Right atrium auricular region (tissue), 2 donors: ENCODE data around the gene OXSM. TPM values are rescaled to one million over a fixed set of nuclear protein-coding genes. Genes with fewer than 3 reads are reported as not detected.

ENCODE experiments used
- DNase-seq: peaks from one replicate; pipeline ENCODE4 v3.0.0-alpha.2; 2019; ENCODE audit warnings: low spot score
- H3K27ac ChIP-seq, 2 donors: fragments of 200-600 bp; sonication (generic); 1 replicate in 1 of 2; 2 replicates in 1 of 2; pipeline ENCODE4 v1.5.1; 2016 to 2019
- H3K27me3 ChIP-seq, 2 donors: fragments of 200-600 bp; sonication (generic); one replicate each; pipeline versions ENCODE4 v1.5.1 to v1.6.0; 2017 to 2019
- H3K36me3 ChIP-seq: fragments of 200-600 bp; sonication (generic); one replicate; pipeline ENCODE4 v1.5.1; 2016
- H3K4me1 ChIP-seq, 2 donors: fragments of 200-600 bp; sonication (generic); one replicate each; pipeline versions ENCODE4 v1.5.1 to v1.6.0; 2017 to 2019
- H3K4me3 ChIP-seq, 2 donors: fragments of 200-600 bp; sonication (generic); 1 replicate in 1 of 2; 2 replicates in 1 of 2; pipeline ENCODE4 v1.5.1; 2017 to 2019; ENCODE audit warnings: mild to moderate bottlenecking in 1 of 2, moderate library complexity in 1 of 2
- H3K9me3 ChIP-seq, 2 donors: fragments of 200-600 bp; sonication (generic); one replicate each; pipeline ENCODE4 v1.5.1; 2019
- total RNA-seq, 2 donors: library from RNA; depleted of rRNA; stranded (reverse); fragments of >200 nt; gene quantifications; one replicate each; pipeline ENCODE4 v1.1.0, GENCODE V29; 2016
- TF ChIP-seq, protein P1 (sequence below), 2 donors: fragments of 200-600 bp; sonication (generic); IDR thresholded peaks; one replicate each; pipeline ENCODE4 v1.5.1; 2019; ENCODE audit warnings: antibody characterized with exemption in 2 of 2

The OXSM gene
- total RNA-seq, 2 donors from 2014 or later: 12.9 to 17.2 TPM

DNA sequence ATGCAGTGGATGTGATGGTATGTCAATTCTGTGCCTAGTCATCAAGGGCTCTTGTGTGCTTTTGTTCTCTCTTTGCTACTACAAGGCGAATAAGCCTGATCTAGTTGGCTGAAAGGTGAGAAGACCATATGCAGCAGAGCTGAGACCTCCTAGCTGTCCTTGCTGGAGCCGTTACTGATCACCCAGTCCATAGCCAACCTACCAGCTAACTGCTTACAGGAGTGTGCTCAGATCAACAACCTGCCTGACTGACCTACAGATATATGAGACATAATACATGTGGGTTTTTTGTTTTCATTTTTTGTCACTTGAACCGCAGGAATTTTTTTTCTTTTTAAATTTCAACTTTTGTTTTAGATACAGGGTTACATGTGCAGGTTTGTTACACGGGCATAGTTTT, 22.8 kb downstream of the OXSM start:
- no peaks in the 10 kb centered on the region for H3K4me1 ChIP-seq
- no peak for DNase-seq
- peaks cover 0 to 18% of the 10 kb centered on the region in 2 donors for H3K9me3 ChIP-seq
- H3K27ac ChIP-seq: no peak overlapping the region
- no peaks in the 10 kb centered on the region for H3K27me3 ChIP-seq
- TF ChIP-seq, protein P1, sequence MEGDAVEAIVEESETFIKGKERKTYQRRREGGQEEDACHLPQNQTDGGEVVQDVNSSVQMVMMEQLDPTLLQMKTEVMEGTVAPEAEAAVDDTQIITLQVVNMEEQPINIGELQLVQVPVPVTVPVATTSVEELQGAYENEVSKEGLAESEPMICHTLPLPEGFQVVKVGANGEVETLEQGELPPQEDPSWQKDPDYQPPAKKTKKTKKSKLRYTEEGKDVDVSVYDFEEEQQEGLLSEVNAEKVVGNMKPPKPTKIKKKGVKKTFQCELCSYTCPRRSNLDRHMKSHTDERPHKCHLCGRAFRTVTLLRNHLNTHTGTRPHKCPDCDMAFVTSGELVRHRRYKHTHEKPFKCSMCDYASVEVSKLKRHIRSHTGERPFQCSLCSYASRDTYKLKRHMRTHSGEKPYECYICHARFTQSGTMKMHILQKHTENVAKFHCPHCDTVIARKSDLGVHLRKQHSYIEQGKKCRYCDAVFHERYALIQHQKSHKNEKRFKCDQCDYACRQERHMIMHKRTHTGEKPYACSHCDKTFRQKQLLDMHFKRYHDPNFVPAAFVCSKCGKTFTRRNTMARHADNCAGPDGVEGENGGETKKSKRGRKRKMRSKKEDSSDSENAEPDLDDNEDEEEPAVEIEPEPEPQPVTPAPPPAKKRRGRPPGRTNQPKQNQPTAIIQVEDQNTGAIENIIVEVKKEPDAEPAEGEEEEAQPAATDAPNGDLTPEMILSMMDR (IDR thresholded peaks at IDR 0.05): no peak
- H3K4me3 ChIP-seq: no peak overlapping the region
- H3K36me3 ChIP-seq: no peaks in the 10 kb centered on the region

DNA sequence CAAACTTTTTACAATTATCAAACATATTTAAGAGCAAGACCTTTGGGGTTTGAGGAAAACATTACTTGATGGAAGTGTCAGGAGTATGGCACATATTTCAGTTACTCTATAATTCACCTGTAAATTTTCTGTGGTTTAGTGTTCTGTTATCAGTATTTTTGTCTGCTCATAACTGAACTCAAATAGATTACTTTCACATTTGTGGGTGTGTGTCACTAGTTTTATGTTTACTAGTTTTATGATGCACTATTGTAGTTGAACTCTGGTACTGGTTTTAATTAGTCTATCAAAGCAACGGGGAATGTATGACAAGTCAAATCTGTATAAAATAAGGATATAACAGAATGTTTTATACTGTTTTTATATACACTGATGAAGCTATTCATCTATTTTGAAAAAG, 27.2 kb downstream of the OXSM start:
- H3K27me3 ChIP-seq: no peaks in the 10 kb centered on the region
- no peaks in the 10 kb centered on the region for H3K36me3 ChIP-seq
- no peak overlapping the region for H3K27ac ChIP-seq
- no peaks in the 10 kb centered on the region for H3K4me1 ChIP-seq
- peaks cover 0 to 18% of the 10 kb centered on the region in 2 donors for H3K9me3 ChIP-seq
- no peak for DNase-seq
- TF ChIP-seq, protein P1 (IDR thresholded peaks at IDR 0.05): no peak
- H3K4me3 ChIP-seq: no peak overlapping the region

DNA sequence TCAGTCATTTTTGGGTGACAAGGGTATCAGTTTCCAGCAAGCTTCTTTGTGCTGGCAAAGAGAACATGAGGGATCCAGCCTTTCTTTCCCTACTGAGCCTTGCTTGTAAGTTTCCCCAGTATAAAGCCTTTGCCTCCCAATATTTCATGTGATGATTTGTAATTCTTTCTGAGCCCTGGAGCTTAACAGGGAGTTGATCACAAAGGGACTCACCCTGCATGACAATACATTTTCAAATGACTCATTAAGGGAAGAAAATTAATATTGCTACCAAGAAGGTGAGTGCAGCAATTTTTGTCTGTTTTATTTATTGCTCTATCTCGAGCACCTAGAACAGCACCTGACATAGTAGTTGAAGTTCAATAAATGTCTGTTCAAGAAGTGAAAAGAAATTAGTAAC, 27.7 kb downstream of the OXSM start:
- Histone ChIP-seq H3K36me3 (no peaks in the 10 kb centered on the region), H3K4me3 (no peak overlapping the region), H3K4me1 (no peaks in the 10 kb centered on the region), H3K27me3 (no peaks in the 10 kb centered on the region), H3K9me3 (peaks cover 0 to 18% of the 10 kb centered on the region in 2 donors), H3K27ac (no peak overlapping the region)
- no peak for DNase-seq
- TF ChIP-seq, protein P1 (IDR thresholded peaks at IDR 0.05): no peak

DNA sequence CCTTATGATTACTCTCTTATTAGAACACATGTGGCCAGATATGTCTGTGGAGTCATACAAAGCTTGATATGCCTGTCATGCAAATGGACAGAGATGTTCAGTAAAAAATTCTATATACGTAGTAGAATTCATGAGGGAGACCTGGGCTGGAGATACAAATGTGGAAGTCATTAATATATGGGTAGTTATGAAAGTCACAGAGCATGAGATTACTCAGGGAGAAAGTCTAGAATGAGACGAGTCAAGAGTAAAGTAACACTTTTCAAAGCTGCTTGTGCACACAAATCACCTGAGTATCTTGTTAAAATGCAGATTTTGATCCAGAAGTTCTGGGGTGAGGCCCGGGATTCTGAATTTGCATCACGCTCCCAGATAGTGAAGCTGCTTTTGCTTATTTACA, 28.4 kb downstream of the OXSM start:
- Histone ChIP-seq H3K4me3 (no peak overlapping the region), H3K27me3 (no peaks in the 10 kb centered on the region), H3K27ac (no peak overlapping the region), H3K4me1 (no peaks in the 10 kb centered on the region), H3K36me3 (no peaks in the 10 kb centered on the region), H3K9me3 (peaks cover 0 to 18% of the 10 kb centered on the region in 2 donors)
- no peak for DNase-seq
- TF ChIP-seq, protein P1 (IDR thresholded peaks at IDR 0.05): no peak

DNA sequence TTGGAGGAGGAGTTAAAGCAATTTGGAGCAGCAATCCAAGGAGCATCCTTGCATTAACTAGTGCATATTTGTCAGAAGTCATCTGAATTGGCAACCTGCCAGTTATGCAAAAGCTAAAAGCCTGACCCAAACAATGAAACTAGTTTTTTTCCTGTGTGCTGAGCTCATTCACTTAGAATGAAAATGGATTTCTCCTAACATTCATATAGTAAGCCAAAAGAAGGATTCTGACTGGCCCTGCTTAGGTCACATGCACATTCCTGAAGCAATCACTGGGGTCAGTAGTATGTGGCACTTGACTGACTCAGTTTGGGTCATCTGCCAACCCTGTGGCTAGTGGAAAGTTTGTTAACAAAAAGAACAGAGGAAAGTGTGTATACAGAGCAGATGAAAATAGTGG, 30.5 kb downstream of the OXSM start:
- no peak for DNase-seq
- Histone ChIP-seq H3K4me1 (no peaks in the 10 kb centered on the region), H3K4me3 (no peak overlapping the region), H3K9me3 (peaks cover 0 to 8% of the 10 kb centered on the region in 2 donors), H3K36me3 (no peaks in the 10 kb centered on the region), H3K27me3 (no peaks in the 10 kb centered on the region), H3K27ac (no peak overlapping the region)
- TF ChIP-seq, protein P1 (IDR thresholded peaks at IDR 0.05): no peak

DNA sequence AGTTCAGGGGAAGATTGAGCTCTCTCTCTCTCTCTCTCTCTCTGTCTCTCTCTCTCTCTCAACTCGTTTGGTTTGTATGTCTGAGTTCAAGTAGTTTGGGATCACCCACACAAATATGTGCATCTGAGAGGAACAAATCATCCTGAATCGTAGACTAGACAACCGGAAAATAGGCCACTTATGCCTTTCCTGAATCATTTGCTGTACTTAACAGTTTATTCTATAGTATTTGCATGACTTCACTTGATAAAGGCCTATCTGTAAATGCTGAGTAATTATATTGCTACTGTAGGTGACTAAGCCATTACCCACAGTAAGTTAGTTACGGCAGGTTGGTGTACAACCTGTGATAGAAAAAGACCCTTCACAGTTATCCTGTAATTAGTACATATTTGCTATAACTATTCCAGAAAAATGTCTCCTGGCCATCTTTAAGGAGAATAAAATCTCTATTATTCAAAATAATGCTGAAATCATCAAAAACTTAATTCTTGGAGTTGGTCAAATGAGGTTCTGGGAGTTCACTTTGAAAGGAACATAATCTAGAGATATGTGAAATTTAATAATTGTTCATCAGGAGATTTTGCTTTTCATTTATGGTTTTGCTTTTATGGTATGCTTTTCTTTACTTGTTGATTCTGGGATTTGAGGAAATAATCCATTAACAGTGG, 31.1 kb downstream of the OXSM start:
- Histone ChIP-seq H3K4me1 (no peaks in the 10 kb centered on the region), H3K27ac (no peak overlapping the region), H3K36me3 (no peaks in the 10 kb centered on the region), H3K27me3 (no peaks in the 10 kb centered on the region), H3K4me3 (no peak overlapping the region), H3K9me3 (peaks cover 0 to 2% of the 10 kb centered on the region in 2 donors)
- no peak for DNase-seq
- TF ChIP-seq, protein P1 (IDR thresholded peaks at IDR 0.05): no peak
